A673 (cell line): ENCODE data around the gene TRIM25.

ENCODE experiments used
- CTCF ChIP-seq: fragments of 300-800, 200-600 bp; sonication (generic); conservative IDR thresholded peaks from 2 replicates; pipeline ENCODE4 v1.5.1; 2017; ENCODE audit warnings: low read depth, mild to moderate bottlenecking, antibody characterized with exemption, low read length, moderate library complexity, mixed read lengths
- EZH2 ChIP-seq: fragments of 200-600 bp; sonication (generic); IDR thresholded peaks from 2 replicates; pipeline ENCODE4 v1.6.1; 2017; ENCODE audit warnings: borderline replicate concordance, low read depth, mild to moderate bottlenecking, mixed read lengths, antibody characterized with exemption, low read length; ENCODE audit not compliant: poor library complexity, severe bottlenecking

- no peak for TF ChIP-seq CTCF
- no peak for TF ChIP-seq EZH2
These were observed 14.4 kb downstream of the TRIM25 start for GRCh38 chr17:56899403-56899802.
